Activated naive CD4-positive, alpha-beta T cell treated with Interleukin-2 at 50 U/mL for 16 hours (primary cell): ENCODE data around the gene MBNL3.

Source experiments
- DNase-seq: peaks from one replicate; pipeline ENCODE4 v3.0.0-alpha.2; 2020

The MBNL3 gene

DNA sequence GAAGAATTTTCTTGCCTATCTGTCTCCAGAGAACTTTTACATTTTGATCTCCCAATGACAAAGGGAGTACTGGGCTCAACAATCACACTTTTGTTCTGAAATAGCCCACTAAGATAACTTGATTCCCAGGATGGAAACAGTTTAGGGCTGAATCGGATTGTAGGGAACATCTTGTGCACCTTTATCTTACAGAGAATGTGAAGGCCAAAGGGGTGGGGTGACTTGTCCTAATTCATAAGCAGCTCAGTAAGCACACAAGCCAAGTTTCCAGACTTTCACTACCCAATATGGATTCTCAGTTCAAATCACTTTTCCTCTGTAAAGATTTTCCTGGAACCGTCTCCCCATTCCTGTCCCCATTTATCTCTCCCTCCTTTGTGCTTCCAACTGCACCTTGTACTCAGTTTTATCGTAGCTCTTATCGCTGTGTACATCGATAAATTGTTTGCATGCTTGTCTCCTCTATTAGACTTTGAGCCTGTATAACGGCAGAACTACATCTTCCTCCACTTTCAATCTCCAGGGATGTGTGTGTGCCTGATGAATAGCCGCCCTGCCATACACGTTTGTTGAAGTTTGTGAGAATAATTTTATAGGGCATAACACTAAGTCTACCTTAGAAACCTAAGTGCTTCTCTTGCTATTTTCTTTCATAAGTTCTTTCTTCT lies 77.4 kb downstream of the MBNL3 start:
- DNase-seq = no peak

GRCh38 chrX:132409780-132410556 lies 78.9 kb downstream of the MBNL3 start:
- DNase-seq = no peak

DNA sequence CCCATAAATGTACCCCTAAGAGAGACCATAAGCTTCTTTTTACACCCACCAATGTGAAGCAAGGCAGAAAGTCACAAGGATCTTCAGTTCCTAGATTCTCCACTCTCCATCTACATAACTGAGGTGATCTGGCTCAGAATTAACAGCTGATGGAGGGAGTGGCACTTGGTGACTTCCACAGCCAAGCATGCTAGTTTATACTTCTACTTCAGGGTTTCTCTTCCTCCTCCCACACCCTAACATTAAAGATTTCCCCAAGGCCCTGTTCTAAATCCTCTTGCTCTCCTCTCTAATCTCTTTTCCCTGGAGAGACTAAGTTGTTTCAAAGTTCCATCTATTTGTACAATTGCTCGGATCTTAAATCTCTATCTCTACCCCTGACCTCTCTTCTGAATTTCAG lies 81.1 kb downstream of the MBNL3 start:
- no peak for DNase-seq

DNA sequence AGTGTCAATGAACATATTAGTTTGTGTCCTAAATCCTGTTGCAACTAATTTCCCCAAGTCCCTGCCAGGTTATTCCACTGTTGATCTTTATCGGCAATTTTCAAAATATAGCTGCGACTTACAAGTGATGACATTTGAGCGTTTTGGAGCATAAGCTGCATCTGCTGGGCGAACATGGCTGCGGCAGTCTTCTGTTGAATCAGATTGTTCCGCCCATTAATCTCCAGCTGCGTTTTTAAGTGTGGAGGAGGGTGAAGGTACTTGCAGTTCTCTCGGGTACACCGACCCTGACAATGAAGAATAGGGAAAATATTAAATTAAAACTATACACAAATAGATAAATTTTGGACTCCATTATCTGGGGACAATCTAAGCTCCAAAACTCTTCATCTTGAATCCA lies 82.7 kb downstream of the MBNL3 start:
- no peak for DNase-seq

DNA sequence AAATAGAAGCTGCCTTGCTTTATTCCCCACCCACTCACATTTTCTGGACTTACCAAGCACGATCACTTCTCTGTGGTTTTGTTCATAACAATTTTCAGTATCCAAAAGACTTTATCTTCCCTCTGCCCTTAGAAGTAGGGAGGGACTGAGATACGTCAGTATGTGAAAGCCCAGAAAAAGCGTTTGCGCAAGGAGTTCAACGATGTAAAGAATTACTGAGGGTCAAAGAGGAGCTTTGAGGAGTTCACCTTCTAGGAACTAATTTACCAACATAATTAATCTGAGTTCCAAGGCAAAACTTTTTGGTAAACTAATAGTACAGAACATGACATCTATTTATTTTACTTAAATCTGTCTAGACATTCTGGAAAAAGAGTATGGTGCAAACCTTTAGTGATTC lies 84.6 kb downstream of the MBNL3 start:
- no peak for DNase-seq

DNA sequence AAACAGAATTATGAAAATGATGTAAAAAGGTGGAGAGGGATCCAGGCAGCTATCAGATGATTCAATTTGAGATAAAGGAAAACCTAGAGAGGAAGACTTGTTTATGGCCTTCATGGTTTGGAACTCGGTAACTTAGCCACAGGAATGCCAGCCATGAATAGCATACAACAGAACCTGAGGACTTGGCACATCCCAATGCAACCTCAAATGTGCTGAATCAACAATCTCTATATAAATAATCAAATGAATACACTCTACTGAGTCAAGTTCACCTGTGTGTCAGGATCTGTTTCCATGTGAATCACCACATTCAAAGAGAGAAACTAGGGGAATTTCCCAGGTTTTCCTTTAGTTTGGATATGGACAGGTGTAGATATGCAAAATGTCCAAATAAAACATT lies 86.9 kb downstream of the MBNL3 start:
- no peak for DNase-seq

GRCh38 chrX:132400706-132401105 lies 88.1 kb downstream of the MBNL3 start:
- no peak for DNase-seq

GRCh38 chrX:132395645-132396044 lies 93.2 kb downstream of the MBNL3 start:
- DNase-seq = no peak

- DNase-seq = no peak
Measured at GRCh38 chrX:132395026-132395425, 93.8 kb downstream of the MBNL3 start.

- DNase-seq = no peak
Measured at GRCh38 chrX:132394591-132394990, 94.2 kb downstream of the MBNL3 start.

- no peak for DNase-seq
Measured at GRCh38 chrX:132393992-132394391, 94.8 kb downstream of the MBNL3 start.

DNA sequence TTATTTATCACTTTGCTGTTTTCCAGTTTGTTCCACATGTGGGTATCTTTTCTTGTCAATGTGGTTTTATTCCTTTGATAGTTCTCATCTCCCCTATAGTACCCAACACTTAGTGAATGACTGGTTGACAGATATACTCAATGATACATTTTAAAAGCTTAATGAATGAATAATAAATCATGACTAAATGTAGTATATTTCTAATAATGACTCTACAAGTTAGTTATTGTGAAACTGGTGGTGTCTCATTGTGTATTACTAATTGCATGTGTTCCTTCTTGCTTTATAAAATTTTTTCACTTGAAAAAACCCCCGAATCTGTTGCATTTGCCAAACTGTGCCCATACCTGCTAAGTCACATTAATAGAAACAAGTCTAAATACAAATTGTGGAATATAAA lies 95.4 kb downstream of the MBNL3 start:
- no peak for DNase-seq

GRCh38 chrX:132393085-132393484 lies 95.8 kb downstream of the MBNL3 start:
- no peak for DNase-seq

DNA sequence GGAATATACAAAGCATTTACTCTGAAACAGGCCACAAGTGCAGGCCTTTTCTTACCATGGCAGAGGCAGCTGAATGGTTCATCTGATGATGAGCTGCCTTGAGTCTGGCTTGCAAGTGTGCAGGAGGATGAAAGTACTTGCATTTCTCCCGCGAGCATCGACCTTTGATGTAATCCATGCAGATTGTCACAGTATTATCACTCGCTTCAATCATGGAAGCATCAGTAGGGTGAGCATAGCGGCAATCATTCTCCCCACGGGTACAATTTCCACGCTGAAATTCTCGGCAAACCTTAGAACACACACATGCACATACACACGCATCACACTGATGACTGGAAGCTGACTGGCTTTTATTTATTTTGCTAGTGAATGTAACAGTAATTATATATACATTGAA lies 98.0 kb downstream of the MBNL3 start:
- no peak for DNase-seq

GRCh38 chrX:132389480-132389879 lies 99.4 kb downstream of the MBNL3 start:
- DNase-seq = no peak

DNA sequence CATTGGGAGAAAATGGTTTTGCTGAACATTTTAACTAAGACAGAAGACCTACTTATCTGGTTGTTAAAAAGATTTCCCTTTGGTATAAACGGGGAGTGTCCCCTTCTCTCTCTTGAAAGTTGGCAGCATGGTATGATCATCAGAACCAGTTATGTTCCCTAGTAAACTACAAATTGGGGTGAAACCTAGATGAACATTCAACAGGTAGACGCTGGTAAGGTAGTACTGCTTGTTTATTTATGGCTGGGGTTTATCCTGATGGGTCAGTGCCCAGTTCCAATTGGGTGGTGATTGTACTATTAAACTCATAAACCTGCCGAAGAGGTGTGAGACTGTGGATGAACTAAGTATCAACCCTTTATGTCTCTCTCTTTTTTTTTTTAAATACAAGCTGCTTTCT lies 100.5 kb downstream of the MBNL3 start:
- DNase-seq = no peak

DNA sequence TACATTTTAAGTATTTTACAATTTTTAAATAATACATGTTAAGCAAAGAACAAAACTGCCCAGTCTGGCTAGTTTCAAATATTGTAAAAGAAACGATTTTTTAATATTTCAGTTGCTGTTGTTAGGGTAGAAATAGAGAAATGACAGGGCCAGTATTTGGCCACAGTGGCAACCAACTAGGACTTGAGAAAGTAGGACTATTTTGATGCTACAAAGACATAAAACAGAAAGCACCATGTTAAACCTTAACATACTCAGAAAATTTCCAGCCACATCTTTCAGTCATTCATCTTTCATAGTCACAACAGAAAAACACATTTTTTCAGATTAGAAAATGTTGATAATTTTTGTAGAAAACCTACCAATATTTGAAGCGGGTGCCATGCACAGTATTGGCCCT lies 104.5 kb downstream of the MBNL3 start:
- DNase-seq = no peak

GRCh38 chrX:132382068-132382467 lies 106.8 kb downstream of the MBNL3 start:
- DNase-seq = no peak

GRCh38 chrX:132378281-132378680 lies 110.6 kb downstream of the MBNL3 start:
- no peak for DNase-seq

- DNase-seq = no peak
Measured at GRCh38 chrX:132375941-132376340, 112.9 kb downstream of the MBNL3 start.

DNA sequence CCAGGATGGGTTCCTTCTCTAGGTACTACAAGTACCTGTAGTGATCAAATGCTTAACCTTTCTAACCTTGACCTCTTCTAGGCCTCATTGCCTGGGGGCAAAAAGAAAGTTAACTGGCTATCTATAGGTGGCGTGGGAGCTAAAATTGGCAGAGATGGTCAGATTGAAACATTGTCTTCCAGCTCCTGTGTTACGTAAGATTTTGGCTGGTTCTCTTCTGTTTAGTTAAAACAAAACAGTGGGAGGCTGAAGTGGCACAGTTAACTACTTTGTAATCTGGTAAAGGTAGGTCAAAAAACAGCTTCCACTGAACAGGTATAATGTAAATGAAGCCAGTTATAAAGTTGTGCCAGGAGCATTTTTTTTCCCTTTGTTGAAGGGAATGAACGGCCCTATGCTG lies 115.2 kb downstream of the MBNL3 start:
- DNase-seq = no peak

GRCh38 chrX:132369617-132370326 lies 119.1 kb downstream of the MBNL3 start:
- no peak for DNase-seq

GRCh38 chrX:132367984-132368383 lies 120.9 kb downstream of the MBNL3 start:
- no peak for DNase-seq

- no peak for DNase-seq
Measured at GRCh38 chrX:132367314-132367713, 121.5 kb downstream of the MBNL3 start.
